Small intestine (tissue), 7 donors: ENCODE results near the gene RAD23B. TPM values are rescaled to one million over a fixed set of nuclear protein-coding genes. Genes with fewer than 3 reads are reported as not detected.
"Not testable (repeated sequence)": the region's sequence is repeated elsewhere in the genome, so short reads cannot be mapped to it uniquely, and the experiment has no call there.

ENCODE experiments used
- DNase-seq, 2 donors: peaks; one replicate each; pipeline versions ENCODE4 v3.0.0 to v3.0.0-alpha.2; 2013
- FAIRE-seq: peaks from 2 replicates; lab custom pipeline; 2012; peaks lifted over from hg19 to GRCh38; lab: Jason Lieb, UNC
- H3K27ac ChIP-seq, 3 donors: one replicate each; pipeline ENCODE4 v1.5.1; 2013; ENCODE audit warnings: low read length in 2 of 3, mild to moderate bottlenecking in 2 of 3, control low read depth in 1 of 3, inconsistent platforms in 1 of 3, low read depth in 1 of 3, moderate library complexity in 1 of 3
- H3K27me3 ChIP-seq, 3 donors: one replicate each; pipeline ENCODE4 v1.6.1; 2013; ENCODE audit warnings: low read length in 3 of 3, inconsistent platforms in 1 of 3; ENCODE audit not compliant: control insufficient read depth in 3 of 3, insufficient read depth in 3 of 3
- H3K36me3 ChIP-seq, 3 donors: one replicate each; pipeline ENCODE4 v1.6.1; 2013; ENCODE audit warnings: low read length in 3 of 3, inconsistent platforms in 1 of 3, low read depth in 1 of 3, mild to moderate bottlenecking in 1 of 3, moderate library complexity in 1 of 3; ENCODE audit not compliant: control insufficient read depth in 3 of 3, insufficient read depth in 2 of 3
- H3K4me1 ChIP-seq, 3 donors: one replicate each; pipeline ENCODE4 v1.6.1; 2013; ENCODE audit warnings: low read length in 2 of 3, inconsistent platforms in 1 of 3, low read depth in 1 of 3, mild to moderate bottlenecking in 1 of 3, moderate library complexity in 1 of 3; ENCODE audit not compliant: control insufficient read depth in 3 of 3, insufficient read depth in 2 of 3
- H3K4me3 ChIP-seq, 3 donors: one replicate each; pipeline ENCODE4 v1.5.1; 2013; ENCODE audit warnings: low read length in 3 of 3, control low read depth in 1 of 3, inconsistent platforms in 1 of 3, low read depth in 1 of 3, mild to moderate bottlenecking in 1 of 3, moderate library complexity in 1 of 3
- H3K9me3 ChIP-seq, 2 donors: one replicate each; pipeline ENCODE4 v1.6.1; 2013; ENCODE audit warnings: low read depth in 1 of 2, low read length in 1 of 2; ENCODE audit not compliant: control insufficient read depth in 2 of 2, insufficient read depth in 1 of 2
- WGBS, 3 donors: extraction: QIAGEN DNeasy Blood & Tissue Kit; methylation state at CpG; one replicate each; pipeline ENCODE4 v1.1.7; 2013; 5-methylcytosine and 5-hydroxymethylcytosine counted together
- polyA plus RNA-seq, 4 donors: library from polyadenylated mRNA; stranded (reverse) in 3 of 4; unstranded in 1 of 4; fragments of 200-250 nt in 3 of 4; fragments of 120-200 nt in 1 of 4; gene quantifications; one replicate each; pipeline versions ENCODE4 v1.2.1 to v1.2.3, GENCODE V29; 2013
- donor health status: healthy with polysubstance abuse.
- donor health status: control.
- donor health status: control.
- donor health status: Bipolar disorder and iron deficiency.
- donor health status: healthy.

The RAD23B gene
- polyA plus RNA-seq, 4 donors, result 49.4 to 91.2 (median 56.8) TPM

GRCh38 chr9:107290619-107291018 is 7.5 kb downstream of the RAD23B start:
- Histone ChIP-seq H3K27me3 (no peaks in the 10 kb centered on the region), H3K9me3 (no peaks in the 10 kb centered on the region), H3K36me3 (no peaks in the 10 kb centered on the region), H3K4me1 (peaks cover 2 to 17% (median 6%) of the 10 kb centered on the region in 3 donors), H3K27ac (no peak overlapping the region), H3K4me3 (no peak overlapping the region)
- DNase-seq, result no peak
- 60 to 70% (median 67%) methylated on average over 7 of the region's 7 CpGs for WGBS, 3 donors
- no peak for FAIRE-seq

- Histone ChIP-seq H3K36me3 (no peaks in the 10 kb centered on the region), H3K9me3 (no peaks in the 10 kb centered on the region), H3K27ac (no peak overlapping the region), H3K4me3 (no peak overlapping the region), H3K27me3 (no peaks in the 10 kb centered on the region), H3K4me1 (peaks cover 4 to 15% (median 7%) of the 10 kb centered on the region in 3 donors)
- FAIRE-seq (no peak), DNase-seq (no peak)
- 72 to 85% (median 84%) methylated on average over 1 of the region's 1 CpG for WGBS, 3 donors
These were observed 9.9 kb downstream of the RAD23B start for GRCh38 chr9:107292821-107293542.

- H3K36me3 ChIP-seq, result no peaks in the 10 kb centered on the region
- DNase-seq, result no peak
- WGBS, 3 donors, result 90 to 95% (median 93%) methylated on average over 6 of the region's 6 CpGs
- H3K27me3 ChIP-seq, result no peaks in the 10 kb centered on the region
- no peak overlapping the region for H3K4me3 ChIP-seq
- FAIRE-seq, result no peak
- H3K4me1 ChIP-seq, result peaks cover 4 to 14% (median 7%) of the 10 kb centered on the region in 3 donors
- H3K9me3 ChIP-seq, result no peaks in the 10 kb centered on the region
- H3K27ac ChIP-seq, result no peak overlapping the region
These were observed 10.5 kb downstream of the RAD23B start for GRCh38 chr9:107293543-107294085.

- Histone ChIP-seq H3K4me3 (no peak overlapping the region), H3K9me3 (no peaks in the 10 kb centered on the region), H3K4me1 (peaks cover 4 to 12% (median 5%) of the 10 kb centered on the region in 3 donors), H3K36me3 (no peaks in the 10 kb centered on the region), H3K27ac (no peak overlapping the region), H3K27me3 (no peaks in the 10 kb centered on the region)
- DNase-seq, result no peak
- no peak for FAIRE-seq
- 58 to 72% (median 68%) methylated on average over 4 of the region's 4 CpGs for WGBS, 3 donors
These were observed 11.7 kb downstream of the RAD23B start for GRCh38 chr9:107294756-107295155.

GRCh38 chr9:107295995-107296394 is 12.9 kb downstream of the RAD23B start:
- FAIRE-seq (no peak), DNase-seq (no peak)
- H3K4me3 ChIP-seq, result no peak overlapping the region
- no peaks in the 10 kb centered on the region for H3K9me3 ChIP-seq
- H3K27ac ChIP-seq, result no peak overlapping the region
- H3K27me3 ChIP-seq, result no peaks in the 10 kb centered on the region
- H3K4me1 ChIP-seq, result peaks cover 4 to 11% (median 5%) of the 10 kb centered on the region in 3 donors
- H3K36me3 ChIP-seq, result no peaks in the 10 kb centered on the region
- WGBS, 3 donors, result 17 to 54% (median 21%) methylated on average over 1 of the region's 1 CpG

- H3K27me3 ChIP-seq, FAIRE-seq, H3K36me3 ChIP-seq, H3K27ac ChIP-seq, H3K9me3 ChIP-seq, H3K4me3 ChIP-seq, DNase-seq: not testable (repeated sequence)
- WGBS, 3 donors, result 90 to 94% (median 91%) methylated on average over 8 of the region's 8 CpGs
- peaks cover 4 to 11% (median 5%) of the 10 kb centered on the region in 3 donors for H3K4me1 ChIP-seq
These were observed 13.5 kb downstream of the RAD23B start for GRCh38 chr9:107296592-107296991.

GRCh38 chr9:107299437-107299836 is 16.4 kb downstream of the RAD23B start:
- 36 to 54% (median 47%) methylated on average over 1 of the region's 1 CpG for WGBS, 3 donors
- DNase-seq (no peak), FAIRE-seq (no peak)
- Histone ChIP-seq H3K36me3 (peaks cover 0 to 8% (median 0%) of the 10 kb centered on the region in 3 donors), H3K4me1 (peaks cover 4 to 8% (median 5%) of the 10 kb centered on the region in 3 donors), H3K4me3 (no peak overlapping the region), H3K9me3 (no peaks in the 10 kb centered on the region), H3K27ac (no peak overlapping the region), H3K27me3 (no peaks in the 10 kb centered on the region)

- Histone ChIP-seq H3K36me3 (peaks cover 3 to 19% (median 10%) of the 10 kb centered on the region in 3 donors), H3K4me3 (no peak overlapping the region), H3K27ac (no peak overlapping the region), H3K27me3 (no peaks in the 10 kb centered on the region), H3K9me3 (no peaks in the 10 kb centered on the region), H3K4me1 (peaks cover 0 to 7% (median 0%) of the 10 kb centered on the region in 3 donors)
- FAIRE-seq (no peak), DNase-seq (no peak)
- WGBS, 3 donors, result 88 to 91% (median 91%) methylated on average over 2 of the region's 2 CpGs
These were observed 23.2 kb downstream of the RAD23B start for GRCh38 chr9:107306308-107306707.
